ENCODE results near the gene ATF4. TPM values are rescaled to one million over a fixed set of nuclear protein-coding genes. Genes with fewer than 3 reads are reported as not detected.
A peak's percentile ranks its signal among the peaks of the same experiment; 100 is the strongest.

ATF4 gene
- total RNA-seq, 1 donor from 2014 or later: 508 TPM

GRCh38 chr22:39515266-39516050 lies 4.9 kb upstream of the ATF4 start:
- no peaks in the 10 kb centered on the region for H3K9me3 ChIP-seq (ENCODE audit: insufficient read depth, low read depth, low read length)
- H3K4me1 ChIP-seq (ENCODE audit: insufficient read depth, low read length): peaks cover 19% of the 10 kb centered on the region
- H3K27me3 Mint-ChIP-seq (ENCODE audit: low read depth, unreplicated experiment): no peaks in the 10 kb centered on the region
- H3K4me3 ChIP-seq (ENCODE audit: insufficient read depth, low read depth, low read length): no peak overlapping the region
- H3K79me2 ChIP-seq (ENCODE audit: insufficient read depth, low read length): peaks cover 61% of the 10 kb centered on the region
- no peak for DNase-seq (ENCODE audit: low read depth)
- peaks cover 23% of the 10 kb centered on the region for H3K36me3 ChIP-seq (ENCODE audit: insufficient read depth, low read length)
- H3K27me3 ChIP-seq (ENCODE audit: insufficient read depth, low read length): no peaks in the 10 kb centered on the region
- no peak overlapping the region for H3K4me3 Mint-ChIP-seq (ENCODE audit: unreplicated experiment)
- peaks cover 18% of the 10 kb centered on the region for H3K36me3 Mint-ChIP-seq (ENCODE audit: low read depth, unreplicated experiment)
- peak overlapping the region; percentile 14 for H3K4me2 ChIP-seq (ENCODE audit: low read length)
- H3K27ac Mint-ChIP-seq (ENCODE audit: unreplicated experiment): no peak overlapping the region
- peaks cover 6% of the 10 kb centered on the region for H3K4me1 Mint-ChIP-seq (ENCODE audit: low read depth, unreplicated experiment)
- peak; percentile 55 for FAIRE-seq
- no peak overlapping the region for H3K27ac ChIP-seq (ENCODE audit: low read depth, low read length)
- peaks cover 38% of the 10 kb centered on the region for H4K20me1 ChIP-seq (ENCODE audit: insufficient read depth, low read length)
- H3K9ac ChIP-seq (ENCODE audit: low read length): peak overlapping the region; percentile 16
- H3K9me3 Mint-ChIP-seq (ENCODE audit: unreplicated experiment): no peaks in the 10 kb centered on the region
- TF ChIP-seq, protein P1, sequence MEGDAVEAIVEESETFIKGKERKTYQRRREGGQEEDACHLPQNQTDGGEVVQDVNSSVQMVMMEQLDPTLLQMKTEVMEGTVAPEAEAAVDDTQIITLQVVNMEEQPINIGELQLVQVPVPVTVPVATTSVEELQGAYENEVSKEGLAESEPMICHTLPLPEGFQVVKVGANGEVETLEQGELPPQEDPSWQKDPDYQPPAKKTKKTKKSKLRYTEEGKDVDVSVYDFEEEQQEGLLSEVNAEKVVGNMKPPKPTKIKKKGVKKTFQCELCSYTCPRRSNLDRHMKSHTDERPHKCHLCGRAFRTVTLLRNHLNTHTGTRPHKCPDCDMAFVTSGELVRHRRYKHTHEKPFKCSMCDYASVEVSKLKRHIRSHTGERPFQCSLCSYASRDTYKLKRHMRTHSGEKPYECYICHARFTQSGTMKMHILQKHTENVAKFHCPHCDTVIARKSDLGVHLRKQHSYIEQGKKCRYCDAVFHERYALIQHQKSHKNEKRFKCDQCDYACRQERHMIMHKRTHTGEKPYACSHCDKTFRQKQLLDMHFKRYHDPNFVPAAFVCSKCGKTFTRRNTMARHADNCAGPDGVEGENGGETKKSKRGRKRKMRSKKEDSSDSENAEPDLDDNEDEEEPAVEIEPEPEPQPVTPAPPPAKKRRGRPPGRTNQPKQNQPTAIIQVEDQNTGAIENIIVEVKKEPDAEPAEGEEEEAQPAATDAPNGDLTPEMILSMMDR (IDR thresholded peaks at IDR 0.05; ENCODE audit: insufficient read depth, low read depth, low read length): no peak
- no peak for TF ChIP-seq EZH2 (IDR thresholded peaks at IDR 0.05; ENCODE audit: insufficient read depth, low read length)
- no peak overlapping the region for H2AFZ ChIP-seq (ENCODE audit: low read depth, low read length)

- Mint-ChIP-seq H3K4me1 (ENCODE audit: low read depth, unreplicated experiment) (peaks cover 14% of the 10 kb centered on the region), H3K9me3 (ENCODE audit: unreplicated experiment) (no peaks in the 10 kb centered on the region), H3K27me3 (ENCODE audit: low read depth, unreplicated experiment) (no peaks in the 10 kb centered on the region), H3K4me3 (ENCODE audit: unreplicated experiment) (no peak overlapping the region), H3K27ac (ENCODE audit: unreplicated experiment) (no peak overlapping the region), H3K36me3 (ENCODE audit: low read depth, unreplicated experiment) (peaks cover 28% of the 10 kb centered on the region)
- H3K36me3 ChIP-seq (ENCODE audit: insufficient read depth, low read length): peaks cover 29% of the 10 kb centered on the region
- peaks cover 19% of the 10 kb centered on the region for H3K4me1 ChIP-seq (ENCODE audit: insufficient read depth, low read length)
- no peak overlapping the region for H3K4me2 ChIP-seq (ENCODE audit: low read length)
- FAIRE-seq: no peak
- no peak overlapping the region for H3K9ac ChIP-seq (ENCODE audit: low read length)
- no peak overlapping the region for H3K27ac ChIP-seq (ENCODE audit: low read depth, low read length)
- H4K20me1 ChIP-seq (ENCODE audit: insufficient read depth, low read length): peaks cover 49% of the 10 kb centered on the region
- H3K4me3 ChIP-seq (ENCODE audit: insufficient read depth, low read depth, low read length): no peak overlapping the region
- H2AFZ ChIP-seq (ENCODE audit: low read depth, low read length): no peak overlapping the region
- TF ChIP-seq EZH2 (IDR thresholded peaks at IDR 0.05; ENCODE audit: insufficient read depth, low read length): no peak
- TF ChIP-seq, protein P1 (IDR thresholded peaks at IDR 0.05; ENCODE audit: insufficient read depth, low read depth, low read length): no peak
- H3K27me3 ChIP-seq (ENCODE audit: insufficient read depth, low read length): no peaks in the 10 kb centered on the region
- no peaks in the 10 kb centered on the region for H3K9me3 ChIP-seq (ENCODE audit: insufficient read depth, low read depth, low read length)
- peaks cover 74% of the 10 kb centered on the region for H3K79me2 ChIP-seq (ENCODE audit: insufficient read depth, low read length)
- no peak for DNase-seq (ENCODE audit: low read depth)
These were observed 2.9 kb upstream of the ATF4 start for GRCh38 chr22:39517470-39517869.
